ENCODE measurements around the gene FAM89A.
A peak's percentile ranks its signal among the peaks of the same experiment; 100 is the strongest.
"Not testable (repeated sequence)": the region's sequence is repeated elsewhere in the genome, so short reads cannot be mapped to it uniquely, and the experiment has no call there.

Gene FAM89A

GRCh38 chr1:231055271-231055670 is 15.2 kb upstream of the FAM89A start:
- DNase-seq (ENCODE audit: low spot score), result no peak

GRCh38 chr1:231053493-231054162 is 13.6 kb upstream of the FAM89A start:
- DNase-seq (ENCODE audit: low spot score), result peak; percentile 78

GRCh38 chr1:231052777-231053176 is 12.7 kb upstream of the FAM89A start:
- DNase-seq (ENCODE audit: low spot score), result no peak

- not testable (repeated sequence) for DNase-seq (ENCODE audit: low spot score)
These were observed 10.9 kb upstream of the FAM89A start for GRCh38 chr1:231050932-231051331.

GRCh38 chr1:231050395-231050794 is 10.3 kb upstream of the FAM89A start:
- DNase-seq (ENCODE audit: low spot score), result no peak

DNA sequence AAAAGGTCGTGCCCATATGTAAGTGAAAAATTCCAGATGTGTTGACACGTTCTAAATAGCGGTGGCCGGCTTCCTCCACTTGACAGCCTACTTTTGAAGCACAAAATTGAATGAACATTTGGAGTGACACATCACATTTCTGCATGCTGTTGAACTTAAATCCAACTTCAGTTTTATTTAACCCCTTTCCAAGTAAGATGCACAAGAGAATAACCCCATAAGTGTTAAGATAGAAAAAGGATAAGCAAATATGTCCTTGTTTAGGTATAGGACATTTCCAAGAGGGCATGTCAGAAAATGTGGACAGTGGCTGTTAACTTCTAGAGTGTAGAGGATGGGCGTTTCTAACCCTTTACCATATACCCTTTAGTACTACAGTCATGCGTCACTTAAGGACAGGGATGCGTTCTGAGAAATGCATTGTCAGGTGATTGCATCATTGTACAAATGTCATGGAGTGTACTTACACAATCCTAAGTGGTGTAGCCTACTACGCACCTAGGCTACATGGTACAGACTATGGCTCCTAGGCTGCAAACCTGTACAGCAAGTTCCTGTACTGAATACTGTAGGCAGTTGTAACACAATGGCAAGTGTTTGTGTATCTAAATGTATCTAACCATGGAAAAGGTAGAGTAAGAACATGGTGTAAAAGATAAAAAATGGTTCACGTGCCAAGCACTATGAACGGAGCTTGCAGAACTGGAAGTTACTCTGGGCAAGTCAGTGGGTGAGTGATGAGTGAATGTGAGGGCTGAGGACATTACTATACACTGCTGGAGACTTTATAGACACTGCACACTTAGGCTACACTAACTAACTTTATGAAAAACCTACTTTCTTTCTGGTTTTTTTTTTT is 9.3 kb upstream of the FAM89A start:
- DNase-seq (ENCODE audit: low spot score), result no peak

- not testable (repeated sequence) for DNase-seq (ENCODE audit: low spot score)
These were observed 8.4 kb upstream of the FAM89A start for GRCh38 chr1:231048419-231048818.

- not testable (repeated sequence) for DNase-seq (ENCODE audit: low spot score)
These were observed 7.5 kb upstream of the FAM89A start for GRCh38 chr1:231047529-231047928.

DNA sequence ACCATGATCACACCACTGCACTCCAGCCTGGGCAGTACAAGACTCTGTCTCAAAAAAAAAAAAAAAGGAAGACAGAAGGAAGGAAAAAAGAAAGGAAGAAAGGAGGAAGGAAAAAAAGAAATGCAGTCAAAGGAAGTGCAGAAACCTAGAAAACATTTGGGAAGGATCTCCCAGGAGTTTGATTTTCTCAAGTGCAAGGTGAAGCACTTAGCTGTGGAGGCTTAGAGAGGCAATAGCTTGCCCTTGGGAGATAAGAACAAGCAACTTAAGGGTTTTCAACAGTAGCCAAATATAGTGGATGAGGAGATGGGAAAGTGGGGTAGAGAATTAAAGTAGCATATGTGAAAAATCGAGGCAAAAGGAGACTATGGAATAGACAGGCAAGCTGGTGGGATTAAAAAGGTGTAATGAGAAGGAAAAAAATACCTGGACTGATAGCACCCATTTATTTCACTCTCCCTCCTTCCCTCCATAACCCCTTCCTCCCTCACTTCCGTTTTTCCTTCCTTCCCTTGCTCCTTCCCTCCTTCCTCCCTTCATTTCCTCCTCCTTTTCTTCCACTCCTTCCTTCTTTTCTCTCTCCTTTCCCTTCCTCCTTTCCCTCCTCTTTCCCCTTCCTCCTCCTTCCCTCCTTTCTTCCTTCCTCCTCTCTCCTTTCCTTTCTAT is 6.8 kb upstream of the FAM89A start:
- DNase-seq (ENCODE audit: low spot score), result peak; percentile 30

DNA sequence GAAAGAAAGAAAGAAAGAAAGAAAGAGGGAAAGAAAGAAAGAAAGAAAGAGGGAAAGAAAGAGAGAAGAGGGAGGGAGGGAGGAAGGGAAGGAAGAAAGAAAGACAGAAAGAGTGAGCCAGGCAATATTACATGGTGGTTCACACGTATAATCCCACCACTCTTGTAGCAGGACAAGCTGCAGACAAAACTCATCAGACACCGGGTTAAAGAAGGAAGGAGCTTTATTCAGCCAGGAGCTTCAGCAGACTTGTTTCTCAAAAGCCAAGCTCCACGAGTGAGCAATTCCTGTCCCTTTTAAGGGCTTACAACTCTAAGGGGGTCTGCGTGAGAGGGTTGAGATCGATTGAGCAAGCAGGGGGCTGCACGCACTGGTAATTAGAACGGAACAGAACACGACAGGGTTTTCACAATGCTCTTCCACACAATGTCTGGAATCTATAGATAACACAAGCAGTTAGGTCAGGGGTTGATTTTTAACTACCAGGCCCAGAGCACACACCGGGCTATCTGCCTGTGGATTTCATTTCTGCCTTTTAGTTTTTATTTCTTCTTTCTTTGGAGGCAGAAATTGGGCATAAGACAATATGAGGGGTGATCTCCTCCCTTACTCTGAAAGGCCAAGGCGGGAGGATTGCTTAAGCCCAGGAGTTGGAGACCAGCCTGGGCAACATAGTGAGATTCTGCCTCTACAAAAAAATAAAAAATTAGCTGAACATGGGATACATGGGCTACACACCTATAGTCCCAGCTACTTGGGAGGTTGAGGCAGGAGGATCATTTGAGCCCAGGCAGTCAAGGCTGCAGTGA is 6.1 kb upstream of the FAM89A start:
- not testable (repeated sequence) for DNase-seq (ENCODE audit: low spot score)

- no peak for DNase-seq (ENCODE audit: low spot score)
These were observed 5.2 kb upstream of the FAM89A start for GRCh38 chr1:231045286-231045685.

DNA sequence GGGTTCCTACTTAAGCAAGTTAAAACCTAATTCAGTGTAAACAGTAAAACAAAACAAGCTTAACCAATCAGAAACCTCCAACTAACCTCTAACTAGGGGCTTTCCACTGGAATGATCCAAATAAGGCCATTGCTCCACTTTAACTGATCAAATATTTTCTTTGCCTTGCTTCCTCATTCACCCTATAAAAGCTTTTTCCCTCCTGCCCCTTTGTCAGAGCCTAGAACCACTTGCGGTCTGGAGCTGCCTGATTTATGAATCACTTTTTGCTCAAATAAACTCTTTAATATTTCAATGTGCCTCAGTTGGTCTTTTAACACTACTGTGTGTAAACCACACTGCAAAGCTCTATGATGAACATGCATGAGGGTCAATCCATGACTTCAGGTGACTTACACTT is 4.5 kb upstream of the FAM89A start:
- DNase-seq (ENCODE audit: low spot score), result no peak

DNA sequence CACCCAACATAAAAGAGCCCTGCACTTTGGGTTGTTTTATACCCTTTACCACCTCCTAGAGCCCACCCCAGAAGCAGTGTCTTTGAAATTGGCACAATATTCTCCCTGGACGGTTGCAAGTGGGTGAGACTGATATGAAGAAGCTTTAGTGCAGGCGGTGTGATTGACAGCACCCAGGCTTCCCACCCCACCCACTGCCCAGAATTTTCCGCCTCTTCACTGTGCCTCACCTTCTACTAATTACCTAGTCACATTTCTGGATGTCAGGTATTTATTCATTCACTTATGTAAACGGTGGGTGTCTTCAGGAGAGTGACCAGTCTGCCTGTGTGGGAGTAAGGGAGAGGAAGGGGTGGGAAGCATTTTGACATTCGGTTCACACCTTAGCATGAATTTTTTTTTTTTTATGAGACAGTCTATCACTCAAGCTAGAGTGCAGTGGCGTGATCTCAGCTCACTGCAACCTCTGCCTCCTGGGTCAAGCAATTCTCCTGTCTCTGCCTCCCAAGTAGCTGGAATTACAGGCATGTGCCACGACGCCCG is 1.7 kb upstream of the FAM89A start:
- peak; percentile 22 for DNase-seq (ENCODE audit: low spot score)

DNA sequence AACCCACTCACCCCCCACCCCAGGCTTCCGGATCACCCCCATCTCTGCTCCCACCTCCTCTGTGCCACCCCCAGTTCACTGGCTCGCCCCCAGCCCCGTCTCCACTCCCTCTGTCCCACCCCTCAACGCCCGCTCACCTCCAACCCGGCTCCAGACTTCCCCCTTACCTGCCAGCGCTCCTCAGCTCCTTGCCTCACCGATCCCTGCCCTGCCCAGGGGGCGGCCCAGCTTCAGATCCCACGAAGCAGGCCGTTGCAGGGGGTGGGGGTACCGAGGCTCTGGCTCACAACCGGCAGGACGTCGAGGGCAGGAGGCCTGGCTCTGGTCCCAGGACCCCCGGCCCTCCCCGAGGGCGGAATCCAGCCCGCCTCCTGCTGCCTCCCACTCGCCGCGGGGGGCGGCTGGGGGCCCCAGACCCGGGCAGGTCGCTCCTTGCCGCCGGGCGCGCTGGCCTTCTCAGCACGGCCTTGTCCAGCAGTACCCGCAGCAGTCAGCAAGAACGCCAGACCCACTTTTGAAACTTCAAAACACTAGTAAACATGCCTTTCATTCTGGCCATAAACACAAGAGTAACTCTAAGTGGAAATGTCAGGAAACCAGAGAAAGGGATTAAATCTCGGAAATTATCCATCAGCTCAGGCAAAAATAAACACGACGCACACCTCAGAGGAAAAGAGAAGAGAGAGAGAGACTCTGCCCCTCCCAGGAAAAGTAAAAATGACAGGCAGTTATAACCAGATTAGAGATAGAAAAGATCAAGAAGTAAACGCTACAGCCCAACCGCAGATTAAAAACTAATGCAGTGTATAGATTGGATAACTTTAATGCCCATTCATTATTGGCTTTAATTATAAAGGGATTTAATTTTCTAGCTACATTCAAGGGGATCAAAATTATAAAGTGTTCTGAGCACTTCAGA is 1.0 kb upstream of the FAM89A start:
- DNase-seq (ENCODE audit: low spot score), result no peak

DNA sequence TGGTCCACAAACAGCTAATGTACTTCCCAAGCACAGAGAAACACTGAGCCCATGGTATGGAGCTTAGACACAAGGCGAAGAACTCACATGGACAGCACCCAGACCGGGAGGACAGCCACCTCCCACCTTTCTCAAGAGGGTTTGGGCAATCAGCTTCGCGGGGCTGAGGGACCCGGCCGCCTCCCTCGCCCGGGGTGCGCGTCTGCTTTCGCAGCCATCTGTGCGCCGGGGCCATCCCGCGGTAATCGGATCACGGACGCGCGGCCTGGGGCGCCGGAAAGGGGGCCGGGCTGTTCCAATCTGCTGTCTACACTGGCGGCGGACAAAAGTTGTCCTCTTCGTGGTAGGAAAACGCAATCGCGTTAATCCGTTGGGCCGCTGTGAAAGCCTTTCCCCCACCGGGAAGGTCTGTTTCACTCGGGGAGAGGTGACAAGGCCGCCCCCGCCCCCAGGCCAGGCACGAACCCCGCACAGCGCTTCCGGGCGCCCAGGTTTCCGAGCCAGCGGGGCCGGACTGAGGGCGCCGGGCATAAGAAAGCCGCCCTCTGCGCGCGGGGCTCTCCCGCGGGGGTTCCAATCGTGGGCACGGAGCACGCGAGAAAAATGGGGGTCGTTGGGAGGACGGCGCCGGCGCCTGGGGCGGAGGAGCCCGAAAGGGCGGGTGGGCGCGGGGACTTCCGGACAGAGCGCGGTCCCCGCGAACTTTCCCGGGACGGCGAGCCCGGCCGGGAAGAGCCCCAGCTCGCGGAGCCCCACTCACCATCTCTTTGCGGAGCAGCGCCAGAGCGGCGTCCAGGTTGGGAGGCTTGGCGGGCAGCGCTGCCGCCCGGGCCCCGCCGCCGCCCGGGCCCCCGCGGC is 664 bp downstream of the FAM89A start:
- peak; percentile 24 for DNase-seq (ENCODE audit: low spot score)

GRCh38 chr1:231037585-231038517 is 2.2 kb downstream of the FAM89A start:
- no peak for DNase-seq (ENCODE audit: low spot score)

GRCh38 chr1:231036416-231036815 is 3.6 kb downstream of the FAM89A start:
- no peak for DNase-seq (ENCODE audit: low spot score)

GRCh38 chr1:231035799-231036198 is 4.3 kb downstream of the FAM89A start:
- DNase-seq (ENCODE audit: low spot score), result no peak

- DNase-seq (ENCODE audit: low spot score), result no peak
These were observed 7.1 kb downstream of the FAM89A start for GRCh38 chr1:231032963-231033362.

Measured in hematopoietic multipotent progenitor cell treated with erythropoietin and hydrocortisone succinate and interleukin-3 and kit ligand, for 15 days (in vitro differentiated cells).